GM12878 (cell line): ENCODE measurements around the gene P2RX4. TPM values are rescaled to one million over a fixed set of nuclear protein-coding genes. Genes with fewer than 3 reads are reported as not detected.
A peak's percentile ranks its signal among the peaks of the same experiment; 100 is the strongest.

Experiments used
- ATF7 ChIP-seq: fragments of 450-650 bp; IDR thresholded peaks from 2 replicates; pipeline ENCODE4 v1.6.1; 2016; ENCODE audit warnings: low read depth, mild to moderate bottlenecking
- ETV6 ChIP-seq, 2 experiments: fragments of 450-650 bp in 1 of 2; IDR thresholded peaks in 1 of 2; conservative IDR thresholded peaks in 1 of 2; 2 replicates each; pipeline ENCODE4 v1.6.1; 2014; ENCODE audit warnings: antibody characterized with exemption in 1 of 2, borderline replicate concordance in 1 of 2, low read depth in 1 of 2, mild to moderate bottlenecking in 1 of 2, moderate library complexity in 1 of 2
- HDGF ChIP-seq: fragments of 450-650 bp; IDR thresholded peaks from 2 replicates; pipeline ENCODE4 v1.6.1; 2016; ENCODE audit warnings: antibody characterized with exemption
- IKZF1 ChIP-seq: fragments of 450-650 bp; conservative IDR thresholded peaks from 2 replicates; pipeline ENCODE4 v1.6.1; 2017; ENCODE audit warnings: antibody characterized with exemption, mild to moderate bottlenecking
- RELA ChIP-seq: fragments of 450-650 bp; IDR thresholded peaks from 2 replicates; pipeline ENCODE4 v1.8.0; 2014; ENCODE audit warnings: borderline replicate concordance; ENCODE audit not compliant: partially characterized antibody
- SIN3A ChIP-seq: IDR thresholded peaks from 2 replicates; pipeline ENCODE4 v1.6.1; 2012; ENCODE audit warnings: low read depth, low read length, improper control_type of control experiment
- SRF ChIP-seq, 2 experiments: IDR thresholded peaks; 2 replicates each; pipeline ENCODE4 v1.6.1; 2011; ENCODE audit warnings: low read depth in 2 of 2, low read length in 2 of 2, mild to moderate bottlenecking in 1 of 2, moderate library complexity in 1 of 2
- TCF3 ChIP-seq: IDR thresholded peaks from 2 replicates; pipeline ENCODE4 v1.6.1; 2012; ENCODE audit warnings: low read depth, mild to moderate bottlenecking, low read length, borderline replicate concordance; ENCODE audit not compliant: insufficient read depth
- YY1 ChIP-seq: IDR thresholded peaks from 2 replicates; pipeline ENCODE4 v1.6.1; 2011; ENCODE audit warnings: low read depth, mild to moderate bottlenecking, low read length
- ZNF274 ChIP-seq: IDR thresholded peaks from one replicate; pipeline ENCODE4 v1.8.0; 2011; ENCODE audit not compliant: insufficient read length, insufficient read depth
- ZZZ3 ChIP-seq: IDR thresholded peaks from 2 replicates; pipeline ENCODE4 v1.6.1; 2011; ENCODE audit warnings: low read depth; ENCODE audit not compliant: control insufficient read depth, insufficient read length
- polyA plus RNA-seq, 11 experiments: library from polyadenylated mRNA; depleted of rRNA in 4 of 11; unstranded in 6 of 11; stranded (reverse) in 5 of 11; fragments of >200 nt; fragmentation: Nextera tagmentation in 4 of 11; fragmentation: Illumina TruSeq in 1 of 11; extraction: Ambion mirVana in 4 of 11; extraction: Trizol in 1 of 11; gene quantifications; 1 replicate in 1 of 11; 2 replicates in 10 of 11; pipeline versions ENCODE4 v1.2.1 to v1.2.3, GENCODE V29; 2011 to 2016; ENCODE audit warnings: inconsistent platforms in 2 of 11, missing spikeins in 2 of 11, low read depth in 1 of 11
- total RNA-seq, 4 experiments: library from RNA; depleted of rRNA in 3 of 4; stranded (reverse); fragments of >200 nt in 3 of 4; fragmentation: Illumina TruSeq in 1 of 4; extraction: Trizol in 1 of 4; gene quantifications; 2 replicates each; pipeline versions ENCODE4 v1.2.1 to v1.2.3, GENCODE V29; 2013 to 2021
- TF ChIP-seq, protein P1 (sequence below), 3 experiments: IDR thresholded peaks in 2 of 3; conservative IDR thresholded peaks in 1 of 3; 2 replicates each; pipeline ENCODE4 v1.5.1; 2011; ENCODE audit warnings: low read depth in 3 of 3, low read length in 3 of 3, mild to moderate bottlenecking in 3 of 3, control low read depth in 2 of 3, moderate library complexity in 2 of 3, inconsistent platforms in 1 of 3, mixed read lengths in 1 of 3; ENCODE audit not compliant: control insufficient read depth in 2 of 3, insufficient read depth in 1 of 3; ENCODE audit errors: extremely low read depth in 1 of 3
- TF ChIP-seq, protein P2 (sequence below): fragments of 450-650 bp; IDR thresholded peaks from 2 replicates; pipeline ENCODE4 v1.6.1; 2014; ENCODE audit warnings: mild to moderate bottlenecking
- TF ChIP-seq, protein P3 (sequence below): fragments of 450-650 bp; IDR thresholded peaks from 2 replicates; pipeline ENCODE4 v1.6.1; 2017; ENCODE audit warnings: mild to moderate bottlenecking, moderate library complexity
- TF ChIP-seq, protein P4 (sequence below): fragments of 450-650 bp; IDR thresholded peaks from 2 replicates; pipeline ENCODE4 v1.6.1; 2017; ENCODE audit warnings: low read depth, mild to moderate bottlenecking, moderate library complexity
- TF ChIP-seq, protein P5 (sequence below): IDR thresholded peaks from 2 replicates; pipeline ENCODE4 v1.6.1; 2012; ENCODE audit warnings: low read depth, low read length, improper control_type of control experiment
- TF ChIP-seq, protein P6 (sequence below): fragments of 450-650 bp; IDR thresholded peaks from 2 replicates; pipeline ENCODE4 v1.6.1; 2016; ENCODE audit warnings: mild to moderate bottlenecking

The P2RX4 gene
- total and polyA plus RNA-seq, 10 of the 15 experiments (the other 5 are each of a cell fraction or from before 2014, with no cell fraction given) = 9.0 to 43.4 (median 20.5) TPM

DNA sequence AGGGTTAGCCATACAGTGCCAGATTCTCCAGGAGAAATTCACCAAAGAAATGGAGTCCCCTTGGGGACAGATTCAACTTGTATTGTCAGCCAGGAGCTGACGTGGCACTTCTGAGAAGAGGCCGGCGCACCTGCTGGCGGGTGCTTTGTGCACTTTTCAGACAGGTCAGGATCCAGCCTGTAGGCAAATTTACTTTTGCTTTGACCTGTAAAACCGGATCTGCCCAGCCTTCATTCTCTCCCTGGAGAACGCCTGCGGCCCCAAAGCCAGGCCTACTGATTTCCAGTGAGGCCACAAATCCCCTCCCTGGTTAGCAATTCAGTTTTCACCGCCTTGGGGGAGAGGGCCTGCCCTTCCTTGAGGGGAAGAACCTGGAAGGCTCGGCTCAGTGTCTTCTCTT is 17.4 kb downstream of the P2RX4 start (continued):
- TF ChIP-seq, protein P1, sequence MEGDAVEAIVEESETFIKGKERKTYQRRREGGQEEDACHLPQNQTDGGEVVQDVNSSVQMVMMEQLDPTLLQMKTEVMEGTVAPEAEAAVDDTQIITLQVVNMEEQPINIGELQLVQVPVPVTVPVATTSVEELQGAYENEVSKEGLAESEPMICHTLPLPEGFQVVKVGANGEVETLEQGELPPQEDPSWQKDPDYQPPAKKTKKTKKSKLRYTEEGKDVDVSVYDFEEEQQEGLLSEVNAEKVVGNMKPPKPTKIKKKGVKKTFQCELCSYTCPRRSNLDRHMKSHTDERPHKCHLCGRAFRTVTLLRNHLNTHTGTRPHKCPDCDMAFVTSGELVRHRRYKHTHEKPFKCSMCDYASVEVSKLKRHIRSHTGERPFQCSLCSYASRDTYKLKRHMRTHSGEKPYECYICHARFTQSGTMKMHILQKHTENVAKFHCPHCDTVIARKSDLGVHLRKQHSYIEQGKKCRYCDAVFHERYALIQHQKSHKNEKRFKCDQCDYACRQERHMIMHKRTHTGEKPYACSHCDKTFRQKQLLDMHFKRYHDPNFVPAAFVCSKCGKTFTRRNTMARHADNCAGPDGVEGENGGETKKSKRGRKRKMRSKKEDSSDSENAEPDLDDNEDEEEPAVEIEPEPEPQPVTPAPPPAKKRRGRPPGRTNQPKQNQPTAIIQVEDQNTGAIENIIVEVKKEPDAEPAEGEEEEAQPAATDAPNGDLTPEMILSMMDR (IDR thresholded peaks at IDR 0.05 in 2 of 3, conservative IDR thresholded peaks at IDR 0.05 in 1 of 3; ENCODE audit: control insufficient read depth in 2 of 3, extremely low read depth in 1 of 3, insufficient read depth in 1 of 3, low read depth in 3 of 3, low read length in 3 of 3) = 0 out of 6 replicates have a peak, but pooled peaks of 1 of the 3 experiments have one; percentile 6
- TF ChIP-seq, protein P2, sequence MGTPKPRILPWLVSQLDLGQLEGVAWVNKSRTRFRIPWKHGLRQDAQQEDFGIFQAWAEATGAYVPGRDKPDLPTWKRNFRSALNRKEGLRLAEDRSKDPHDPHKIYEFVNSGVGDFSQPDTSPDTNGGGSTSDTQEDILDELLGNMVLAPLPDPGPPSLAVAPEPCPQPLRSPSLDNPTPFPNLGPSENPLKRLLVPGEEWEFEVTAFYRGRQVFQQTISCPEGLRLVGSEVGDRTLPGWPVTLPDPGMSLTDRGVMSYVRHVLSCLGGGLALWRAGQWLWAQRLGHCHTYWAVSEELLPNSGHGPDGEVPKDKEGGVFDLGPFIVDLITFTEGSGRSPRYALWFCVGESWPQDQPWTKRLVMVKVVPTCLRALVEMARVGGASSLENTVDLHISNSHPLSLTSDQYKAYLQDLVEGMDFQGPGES = no peak
- TF ChIP-seq, protein P3, sequence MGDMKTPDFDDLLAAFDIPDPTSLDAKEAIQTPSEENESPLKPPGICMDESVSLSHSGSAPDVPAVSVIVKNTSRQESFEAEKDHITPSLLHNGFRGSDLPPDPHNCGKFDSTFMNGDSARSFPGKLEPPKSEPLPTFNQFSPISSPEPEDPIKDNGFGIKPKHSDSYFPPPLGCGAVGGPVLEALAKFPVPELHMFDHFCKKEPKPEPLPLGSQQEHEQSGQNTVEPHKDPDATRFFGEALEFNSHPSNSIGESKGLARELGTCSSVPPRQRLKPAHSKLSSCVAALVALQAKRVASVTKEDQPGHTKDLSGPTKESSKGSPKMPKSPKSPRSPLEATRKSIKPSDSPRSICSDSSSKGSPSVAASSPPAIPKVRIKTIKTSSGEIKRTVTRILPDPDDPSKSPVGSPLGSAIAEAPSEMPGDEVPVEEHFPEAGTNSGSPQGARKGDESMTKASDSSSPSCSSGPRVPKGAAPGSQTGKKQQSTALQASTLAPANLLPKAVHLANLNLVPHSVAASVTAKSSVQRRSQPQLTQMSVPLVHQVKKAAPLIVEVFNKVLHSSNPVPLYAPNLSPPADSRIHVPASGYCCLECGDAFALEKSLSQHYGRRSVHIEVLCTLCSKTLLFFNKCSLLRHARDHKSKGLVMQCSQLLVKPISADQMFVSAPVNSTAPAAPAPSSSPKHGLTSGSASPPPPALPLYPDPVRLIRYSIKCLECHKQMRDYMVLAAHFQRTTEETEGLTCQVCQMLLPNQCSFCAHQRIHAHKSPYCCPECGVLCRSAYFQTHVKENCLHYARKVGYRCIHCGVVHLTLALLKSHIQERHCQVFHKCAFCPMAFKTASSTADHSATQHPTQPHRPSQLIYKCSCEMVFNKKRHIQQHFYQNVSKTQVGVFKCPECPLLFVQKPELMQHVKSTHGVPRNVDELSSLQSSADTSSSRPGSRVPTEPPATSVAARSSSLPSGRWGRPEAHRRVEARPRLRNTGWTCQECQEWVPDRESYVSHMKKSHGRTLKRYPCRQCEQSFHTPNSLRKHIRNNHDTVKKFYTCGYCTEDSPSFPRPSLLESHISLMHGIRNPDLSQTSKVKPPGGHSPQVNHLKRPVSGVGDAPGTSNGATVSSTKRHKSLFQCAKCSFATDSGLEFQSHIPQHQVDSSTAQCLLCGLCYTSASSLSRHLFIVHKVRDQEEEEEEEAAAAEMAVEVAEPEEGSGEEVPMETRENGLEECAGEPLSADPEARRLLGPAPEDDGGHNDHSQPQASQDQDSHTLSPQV = no peak
- TF ChIP-seq RELA (no peak), ATF7 (no peak), ZZZ3 (no peak), YY1 (no peak), ETV6 (conservative IDR thresholded peaks at IDR 0.05 in 1 of 2, IDR thresholded peaks at IDR 0.05 in 1 of 2; ENCODE audit: borderline replicate concordance in 1 of 2, low read depth in 1 of 2) (no peak), ZNF274 (no peak), HDGF (no peak), IKZF1 (peak; percentile 66; the same call in 1 of the 2 replicates), SRF (IDR thresholded peaks at IDR 0.05; ENCODE audit: low read depth in 2 of 2, low read length in 2 of 2) (no peak), SIN3A (no peak), TCF3 (peak; percentile 33; the same call in 1 of the 2 replicates)
- TF ChIP-seq, protein P4, sequence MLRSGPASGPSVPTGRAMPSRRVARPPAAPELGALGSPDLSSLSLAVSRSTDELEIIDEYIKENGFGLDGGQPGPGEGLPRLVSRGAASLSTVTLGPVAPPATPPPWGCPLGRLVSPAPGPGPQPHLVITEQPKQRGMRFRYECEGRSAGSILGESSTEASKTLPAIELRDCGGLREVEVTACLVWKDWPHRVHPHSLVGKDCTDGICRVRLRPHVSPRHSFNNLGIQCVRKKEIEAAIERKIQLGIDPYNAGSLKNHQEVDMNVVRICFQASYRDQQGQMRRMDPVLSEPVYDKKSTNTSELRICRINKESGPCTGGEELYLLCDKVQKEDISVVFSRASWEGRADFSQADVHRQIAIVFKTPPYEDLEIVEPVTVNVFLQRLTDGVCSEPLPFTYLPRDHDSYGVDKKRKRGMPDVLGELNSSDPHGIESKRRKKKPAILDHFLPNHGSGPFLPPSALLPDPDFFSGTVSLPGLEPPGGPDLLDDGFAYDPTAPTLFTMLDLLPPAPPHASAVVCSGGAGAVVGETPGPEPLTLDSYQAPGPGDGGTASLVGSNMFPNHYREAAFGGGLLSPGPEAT = peak; percentile 61; the same call in 1 of the 2 replicates
- TF ChIP-seq, protein P5, sequence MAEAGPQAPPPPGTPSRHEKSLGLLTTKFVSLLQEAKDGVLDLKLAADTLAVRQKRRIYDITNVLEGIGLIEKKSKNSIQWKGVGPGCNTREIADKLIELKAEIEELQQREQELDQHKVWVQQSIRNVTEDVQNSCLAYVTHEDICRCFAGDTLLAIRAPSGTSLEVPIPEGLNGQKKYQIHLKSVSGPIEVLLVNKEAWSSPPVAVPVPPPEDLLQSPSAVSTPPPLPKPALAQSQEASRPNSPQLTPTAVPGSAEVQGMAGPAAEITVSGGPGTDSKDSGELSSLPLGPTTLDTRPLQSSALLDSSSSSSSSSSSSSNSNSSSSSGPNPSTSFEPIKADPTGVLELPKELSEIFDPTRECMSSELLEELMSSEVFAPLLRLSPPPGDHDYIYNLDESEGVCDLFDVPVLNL = no peak
- TF ChIP-seq, protein P6, sequence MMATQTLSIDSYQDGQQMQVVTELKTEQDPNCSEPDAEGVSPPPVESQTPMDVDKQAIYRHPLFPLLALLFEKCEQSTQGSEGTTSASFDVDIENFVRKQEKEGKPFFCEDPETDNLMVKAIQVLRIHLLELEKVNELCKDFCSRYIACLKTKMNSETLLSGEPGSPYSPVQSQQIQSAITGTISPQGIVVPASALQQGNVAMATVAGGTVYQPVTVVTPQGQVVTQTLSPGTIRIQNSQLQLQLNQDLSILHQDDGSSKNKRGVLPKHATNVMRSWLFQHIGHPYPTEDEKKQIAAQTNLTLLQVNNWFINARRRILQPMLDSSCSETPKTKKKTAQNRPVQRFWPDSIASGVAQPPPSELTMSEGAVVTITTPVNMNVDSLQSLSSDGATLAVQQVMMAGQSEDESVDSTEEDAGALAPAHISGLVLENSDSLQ = 0 out of 2 replicates have a peak, but pooled peaks have one; percentile 16
